Measurements from ENCODE around the gene HMCES. TPM values are rescaled to one million over a fixed set of nuclear protein-coding genes. Genes with fewer than 3 reads are reported as not detected.

The HMCES gene
- total and polyA plus RNA-seq, 11 donors, result 30.0 to 46.6 (median 37.7) TPM

DNA sequence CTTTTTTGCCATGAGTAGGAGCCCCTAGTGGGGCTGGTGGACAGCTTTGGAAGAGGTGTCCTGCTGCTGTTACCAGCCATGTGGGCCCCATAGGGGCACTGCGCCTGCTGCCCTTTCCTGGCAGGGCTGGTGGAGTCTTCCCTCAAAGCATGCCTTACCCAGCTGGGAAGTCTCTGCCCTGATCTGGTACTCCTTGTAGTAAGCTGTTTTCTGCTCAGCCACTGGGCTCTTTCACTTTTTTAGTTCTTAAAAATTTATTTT, 26.2 kb downstream of the HMCES start:
- no peak for ATAC-seq
- intact Hi-C loops (cut with DNase I), result no loop called here
- Histone ChIP-seq H3K36me3 (peaks cover 0 to 49% (median 41%) of the 10 kb centered on the region in 9 donors), H3K27me3 (no peaks in the 10 kb centered on the region), H3K4me1 (peaks cover 0 to 30% (median 20%) of the 10 kb centered on the region in 12 donors), H3K4me3 (peak overlapping the region in 1 of 12 donors; percentile 38), H3K9me3 (no peaks in the 10 kb centered on the region), H3K27ac (peak overlapping the region in 11 of 12 donors; percentile 45 to 77 (median 71))
- TF ChIP-seq CTCF (IDR thresholded peaks at IDR 0.05) (no peak), POLR2A (IDR thresholded peaks at IDR 0.05) (no peak)
- 93 to 100% (median 98%) methylated on average over 1 of the region's 1 CpG for WGBS, 4 donors
- no peak for DNase-seq

DNA sequence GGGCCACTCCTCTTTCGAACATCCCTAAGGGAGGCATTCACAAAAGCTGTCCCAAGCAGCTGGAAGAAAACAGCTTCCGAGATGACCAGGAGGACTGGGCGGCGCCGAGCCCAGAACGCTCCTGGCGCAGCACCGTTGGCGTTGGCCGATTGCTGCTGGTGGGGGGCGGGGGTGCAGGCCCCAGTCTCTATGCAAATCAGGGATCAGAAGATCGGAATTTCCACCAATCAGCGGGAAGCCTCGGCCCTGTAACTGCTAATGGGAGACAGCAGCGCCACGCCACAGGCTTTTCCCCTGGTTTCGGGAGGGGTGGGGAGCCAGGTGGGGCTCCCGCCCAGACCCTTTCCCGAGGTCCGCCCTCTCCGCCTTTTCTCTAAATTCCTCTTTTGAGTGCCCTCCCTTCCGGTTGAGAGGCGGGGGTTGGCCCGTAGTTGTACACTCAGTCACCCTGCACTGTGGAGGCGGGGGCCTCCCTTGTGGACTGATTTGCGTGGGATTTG, 27.0 kb downstream of the HMCES start:
- WGBS, 4 donors, result 42 to 54% (median 45%) methylated on average over 17 to 26 of the region's 26 CpGs
- Histone ChIP-seq H3K4me1 (peaks cover 0 to 32% (median 20%) of the 10 kb centered on the region in 12 donors), H3K27ac (peak overlapping the region; percentile 44 to 77 (median 65)), H3K4me3 (peak overlapping the region in 10 of 12 donors; percentile 23 to 54 (median 38)), H3K9me3 (no peaks in the 10 kb centered on the region), H3K36me3 (peaks cover 0 to 42% (median 35%) of the 10 kb centered on the region in 9 donors), H3K27me3 (no peaks in the 10 kb centered on the region)
- ATAC-seq (peak; percentile 80 to 90 (median 89)), DNase-seq (peak; percentile 79 to 89 (median 86))
- TF ChIP-seq CTCF (IDR thresholded peaks at IDR 0.05), result no peak
- TF ChIP-seq POLR2A (IDR thresholded peaks at IDR 0.05), result peak in 1 of 2 donors; percentile 38
- intact Hi-C loops (cut with DNase I), result no loop called here

DNA sequence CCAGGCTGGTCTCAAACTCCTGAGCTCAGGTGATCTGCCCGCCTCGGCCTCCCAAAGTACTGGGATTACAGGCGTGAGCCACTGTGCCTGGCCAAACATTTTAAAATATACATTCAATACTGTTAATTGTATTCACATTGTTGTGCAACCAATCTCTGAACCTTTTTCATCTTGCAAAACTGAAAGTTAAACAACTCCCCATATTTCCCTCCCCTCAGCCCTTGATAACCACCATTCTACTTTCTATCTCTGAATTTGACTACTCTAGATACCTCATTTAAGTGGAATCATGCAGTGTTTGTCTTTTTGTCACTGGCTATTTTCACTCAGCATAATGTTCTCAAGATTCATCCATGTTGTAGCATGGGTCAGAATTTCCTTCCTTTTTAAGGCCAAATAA, 30.0 kb downstream of the HMCES start:
- DNase-seq (no peak), ATAC-seq (no peak)
- Histone ChIP-seq H3K4me1 (peaks cover 0 to 36% (median 20%) of the 10 kb centered on the region in 12 donors), H3K27ac (no peak overlapping the region), H3K27me3 (no peaks in the 10 kb centered on the region), H3K36me3 (peaks cover 0 to 16% (median 8%) of the 10 kb centered on the region in 9 donors), H3K4me3 (no peak overlapping the region), H3K9me3 (no peaks in the 10 kb centered on the region)
- no peak for TF ChIP-seq POLR2A (IDR thresholded peaks at IDR 0.05)
- no peak for TF ChIP-seq CTCF (IDR thresholded peaks at IDR 0.05)
- intact Hi-C loops (cut with DNase I), result no loop called here
- 94 to 99% (median 97%) methylated on average over 3 of the region's 3 CpGs for WGBS, 4 donors

GRCh38 chr3:129310111-129311011, 31.7 kb downstream of the HMCES start:
- Histone ChIP-seq H3K4me1 (peaks cover 0 to 32% (median 15%) of the 10 kb centered on the region in 12 donors), H3K36me3 (peaks cover 0 to 3% (median 0%) of the 10 kb centered on the region in 9 donors), H3K9me3 (no peaks in the 10 kb centered on the region), H3K4me3 (no peak overlapping the region), H3K27ac (no peak overlapping the region), H3K27me3 (no peaks in the 10 kb centered on the region)
- TF ChIP-seq CTCF (IDR thresholded peaks at IDR 0.05), result no peak
- TF ChIP-seq POLR2A (IDR thresholded peaks at IDR 0.05), result no peak
- DNase-seq (no peak), ATAC-seq (no peak)
- WGBS, 4 donors, result 87 to 94% (median 91%) methylated on average over 7 of the region's 7 CpGs
- intact Hi-C loops (cut with DNase I), result loop anchor here in 3 of 10 donors (5.0 kb wide), 1 partner anchor 33 kb away; the partner anchor contains the start of gene HMCES (in 3 of the 3)
